ENCODE results near the gene PIANP.

Gene PIANP

GRCh38 chr12:6703631-6704030 is 3.0 kb upstream of the PIANP start:
- DNase-seq (ENCODE audit: low spot score), result no peak

GRCh38 chr12:6701078-6701768 is 608 bp upstream of the PIANP start:
- no peak for DNase-seq (ENCODE audit: low spot score)

- DNase-seq (ENCODE audit: low spot score), result no peak
Measured at GRCh38 chr12:6699989-6700645, 498 bp downstream of the PIANP start.

GRCh38 chr12:6699259-6699988 is 1.2 kb downstream of the PIANP start:
- DNase-seq (ENCODE audit: low spot score), result no peak

DNA sequence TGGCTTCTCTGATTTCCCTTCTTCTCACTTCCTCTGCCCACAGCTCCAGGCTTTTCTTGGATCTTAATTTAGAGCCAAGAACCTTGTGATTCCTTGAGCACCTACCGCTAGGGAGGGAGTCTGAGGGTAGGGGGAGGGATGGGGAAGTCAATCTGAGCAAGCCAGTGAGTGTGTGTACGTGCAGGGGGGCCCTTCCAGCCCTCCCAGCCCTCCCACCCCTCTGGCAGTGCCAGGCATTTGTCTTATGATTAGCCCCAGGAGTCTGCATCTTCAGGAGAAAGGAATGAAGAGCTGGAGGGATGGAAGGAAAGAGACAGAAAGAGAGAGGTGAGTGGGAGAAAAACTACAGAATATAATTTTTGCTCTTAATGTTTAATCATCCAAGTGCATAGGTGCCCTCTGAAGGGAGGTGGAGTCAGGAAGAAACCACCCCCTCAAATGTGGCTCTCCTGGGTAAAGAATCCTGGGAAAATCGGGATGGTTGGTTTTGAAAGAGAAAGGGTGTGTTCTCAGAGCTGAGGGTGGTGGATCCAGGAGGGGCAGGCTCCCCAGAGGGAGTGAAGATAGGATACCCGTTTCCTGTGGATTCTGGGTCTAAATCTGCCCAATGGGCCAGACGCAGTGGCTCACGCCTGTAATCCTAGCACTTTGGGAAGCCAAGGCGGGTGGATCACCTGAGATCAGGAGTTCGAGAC is 2.1 kb downstream of the PIANP start:
- no peak for DNase-seq (ENCODE audit: low spot score)

DNA sequence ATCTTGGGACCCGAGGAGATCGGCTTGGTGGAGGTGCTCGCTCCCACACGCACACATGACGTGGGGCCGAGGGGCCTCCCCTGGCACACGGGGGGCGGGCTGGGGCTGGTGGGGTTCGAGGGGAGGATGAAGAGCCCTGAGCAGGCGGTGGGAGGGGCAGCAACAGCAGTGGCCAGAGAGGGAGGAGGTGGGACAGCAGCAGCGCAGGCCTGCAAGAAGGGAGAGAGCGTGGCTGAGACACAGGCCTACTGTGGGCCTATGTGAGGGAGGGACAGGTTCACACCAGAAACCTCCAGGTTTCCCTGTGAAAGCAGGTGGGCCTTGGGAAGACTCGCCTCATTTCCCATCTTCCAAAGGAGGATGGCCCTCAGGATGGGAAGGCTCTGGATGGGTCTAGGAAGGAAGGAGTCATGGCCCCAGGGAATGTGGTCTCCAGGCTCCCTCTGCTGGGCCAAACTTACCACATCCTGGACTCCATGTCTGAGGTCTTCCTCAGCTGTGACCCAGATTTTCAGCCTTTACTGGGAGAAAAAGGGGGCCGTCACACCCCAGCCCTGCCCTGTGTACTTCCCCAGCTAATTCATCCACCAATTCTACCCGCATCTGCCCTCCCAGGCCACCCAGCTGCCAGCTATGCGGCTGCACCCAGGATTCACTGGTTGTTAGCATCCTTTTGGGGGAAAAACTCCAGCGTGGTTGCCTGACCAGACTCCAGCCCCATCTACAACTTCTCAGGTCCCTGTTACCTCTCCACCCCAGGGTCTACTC is 2.8 kb downstream of the PIANP start:
- DNase-seq (ENCODE audit: low spot score), result peak; percentile 68

DNA sequence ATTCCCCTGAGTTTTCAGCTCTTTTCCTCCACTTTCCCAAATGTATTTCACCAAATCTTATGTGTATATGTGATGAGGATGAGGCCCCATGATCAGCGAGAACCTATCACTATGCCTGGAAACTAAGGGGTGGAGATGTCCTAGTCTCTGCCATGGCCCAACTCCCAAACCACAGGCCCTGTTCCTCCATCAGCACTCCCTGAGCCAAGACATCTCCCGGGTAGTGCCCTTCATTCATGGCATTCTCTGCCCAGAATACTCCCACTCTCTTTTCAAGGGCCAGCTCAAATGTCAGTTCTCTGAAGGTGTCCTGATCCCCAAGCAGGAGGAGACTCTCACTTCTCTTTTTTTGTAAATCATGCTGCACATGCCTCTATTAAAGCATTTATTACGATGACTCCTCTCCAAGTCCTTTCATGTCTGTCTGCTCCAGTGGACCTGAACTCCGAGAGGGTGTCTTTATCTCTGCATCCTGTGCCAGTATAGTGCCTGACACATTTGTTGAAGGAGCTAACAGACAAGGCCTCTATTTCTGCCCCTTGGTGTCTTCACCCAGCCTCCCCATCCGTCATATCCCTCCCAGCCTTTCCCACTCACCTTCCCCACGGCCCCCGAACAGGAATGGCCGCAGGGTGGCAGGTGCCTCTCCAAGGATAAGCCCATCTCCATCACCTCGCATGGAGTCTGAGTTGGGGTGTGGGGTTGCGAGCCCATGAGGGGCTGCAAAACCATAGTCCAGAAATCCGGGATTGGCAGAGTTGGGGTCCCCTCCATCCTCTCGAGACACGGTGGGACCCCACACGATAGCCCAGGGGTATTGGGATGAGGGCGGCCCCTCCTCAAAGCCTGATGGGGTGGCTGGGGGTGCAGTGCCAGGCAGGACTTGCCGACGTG is 3.7 kb downstream of the PIANP start:
- peak; percentile 47 for DNase-seq (ENCODE audit: low spot score)

GRCh38 chr12:6695313-6696045 is 5.1 kb downstream of the PIANP start:
- no peak for DNase-seq (ENCODE audit: low spot score)

GRCh38 chr12:6694701-6695100 is 5.9 kb downstream of the PIANP start:
- DNase-seq (ENCODE audit: low spot score), result no peak

GRCh38 chr12:6693832-6694355 is 6.7 kb downstream of the PIANP start:
- no peak for DNase-seq (ENCODE audit: low spot score)

GRCh38 chr12:6692888-6693287 is 7.7 kb downstream of the PIANP start:
- no peak for DNase-seq (ENCODE audit: low spot score)

- DNase-seq (ENCODE audit: low spot score), result peak; percentile 36
Measured at GRCh38 chr12:6691473-6691872, 9.1 kb downstream of the PIANP start.

DNA sequence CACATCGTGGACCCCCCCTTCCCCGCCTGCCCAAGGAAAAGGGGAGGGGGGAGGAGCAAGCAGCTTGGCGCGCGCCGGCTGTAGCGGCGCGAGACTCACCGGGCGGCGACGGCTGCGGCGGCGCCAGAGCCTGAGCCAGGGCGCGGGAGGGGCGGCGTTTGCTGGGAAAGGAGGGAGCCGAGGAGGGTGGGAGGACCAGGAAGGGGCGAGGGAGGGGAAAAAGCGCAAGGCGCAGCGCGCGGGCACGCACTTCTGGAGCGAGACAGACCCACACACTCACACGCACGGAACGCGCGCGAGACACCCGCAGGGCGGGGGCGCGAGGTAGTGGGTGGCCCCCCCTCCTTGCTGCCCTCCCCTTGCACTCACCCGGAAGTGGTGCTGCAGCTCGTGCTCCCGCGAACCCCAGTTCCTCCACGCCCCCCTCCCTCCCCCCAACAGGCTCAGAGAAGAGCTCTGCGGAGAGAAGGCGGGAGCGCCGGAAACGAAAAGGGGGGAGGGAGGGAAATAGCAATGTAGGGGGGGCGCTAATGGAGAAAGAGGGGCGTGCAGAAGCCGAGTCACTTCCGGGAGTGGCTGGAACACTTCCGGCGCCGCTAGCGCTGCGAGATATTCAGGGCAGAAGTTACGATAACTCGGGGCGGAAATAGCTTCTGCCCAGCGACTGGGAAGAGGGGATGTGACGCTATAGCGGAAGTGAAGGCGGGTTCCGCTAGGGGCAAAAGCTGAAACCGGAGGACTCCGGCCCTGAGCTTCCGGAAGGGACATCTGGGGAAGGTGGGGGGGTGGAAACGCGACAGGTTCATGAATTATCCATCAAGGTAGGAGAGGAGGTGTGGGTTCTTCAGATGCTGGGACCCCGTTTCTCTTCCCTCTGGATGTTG is 11.4 kb downstream of the PIANP start, which contains the start of gene ZNF384:
TSS of gene ZNF384 (minus strand) at position 377 of the 884 bp plus-strand sequence. CDS start 9,855 bp downstream, outside the sequence.
- DNase-seq (ENCODE audit: low spot score), result peak; percentile 100

DNA sequence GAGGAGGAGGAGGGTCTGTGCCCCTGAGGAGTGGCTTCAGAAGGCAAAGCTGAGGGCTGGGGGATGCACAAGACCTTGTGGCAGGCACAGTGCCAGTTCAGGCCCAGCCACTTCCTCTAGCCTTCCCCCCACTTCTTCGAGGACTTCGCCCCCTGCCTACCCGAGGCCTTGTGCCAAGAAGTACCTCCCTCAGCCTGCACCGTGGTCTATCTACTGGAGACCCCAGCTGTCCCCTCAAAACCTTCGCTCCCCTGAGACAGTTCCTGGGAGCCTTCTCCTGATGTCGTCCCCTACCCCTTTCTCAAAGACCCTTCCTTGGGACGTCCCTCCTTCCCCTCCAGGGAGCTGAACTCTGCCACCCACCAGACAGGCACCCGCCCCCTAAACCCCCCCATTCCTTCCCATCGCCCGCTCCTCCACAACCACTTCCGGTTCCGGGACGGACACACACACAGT is 12.0 kb downstream of the PIANP start:
- DNase-seq (ENCODE audit: low spot score), result peak; percentile 32

DNA sequence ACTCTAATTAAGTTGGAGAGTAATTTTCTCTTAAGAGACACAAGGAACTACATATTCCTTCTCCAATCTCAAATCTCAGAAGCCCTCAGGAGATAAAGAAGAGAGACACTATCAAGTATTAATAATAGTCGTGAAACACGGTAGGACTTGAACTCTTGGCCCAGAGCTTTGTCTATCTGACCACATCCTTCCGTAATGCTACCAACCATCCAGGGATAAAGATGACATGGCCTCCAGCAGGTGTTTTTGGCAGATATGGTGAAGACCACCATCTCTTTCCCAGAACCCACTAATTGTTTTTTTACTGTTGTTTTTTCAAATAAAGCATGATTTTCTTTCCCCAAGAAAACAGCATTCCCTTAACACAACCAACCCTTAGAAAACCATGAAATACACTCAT is 14.8 kb downstream of the PIANP start:
- DNase-seq (ENCODE audit: low spot score), result no peak

- DNase-seq (ENCODE audit: low spot score), result peak; percentile 36
Measured at GRCh38 chr12:6684609-6685008, 16.0 kb downstream of the PIANP start.

DNA sequence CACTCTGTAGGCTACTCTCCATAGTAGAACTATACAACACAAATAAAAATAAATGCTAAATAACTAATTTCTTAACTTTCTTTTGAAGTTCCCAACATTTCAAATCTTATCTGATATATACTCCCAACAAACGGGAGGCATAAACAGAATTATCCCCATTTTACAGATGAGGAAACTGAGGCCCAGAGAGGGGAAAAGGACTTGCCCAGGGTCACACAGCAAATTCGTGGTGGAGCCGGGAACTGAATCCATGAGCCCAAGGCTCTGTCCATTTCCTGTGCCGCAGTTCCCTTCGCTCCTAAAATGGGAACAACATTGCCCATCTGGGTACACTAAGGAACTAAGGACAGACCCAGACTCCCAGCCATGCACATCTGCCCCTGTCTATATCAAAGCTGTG is 23.7 kb downstream of the PIANP start:
- DNase-seq (ENCODE audit: low spot score), result no peak

GRCh38 chr12:6672143-6672542 is 28.5 kb downstream of the PIANP start:
- no peak for DNase-seq (ENCODE audit: low spot score)

All from kidney tubule cell (primary cell).